Measurements from ENCODE around the gene OTUB2.

Gene OTUB2

DNA sequence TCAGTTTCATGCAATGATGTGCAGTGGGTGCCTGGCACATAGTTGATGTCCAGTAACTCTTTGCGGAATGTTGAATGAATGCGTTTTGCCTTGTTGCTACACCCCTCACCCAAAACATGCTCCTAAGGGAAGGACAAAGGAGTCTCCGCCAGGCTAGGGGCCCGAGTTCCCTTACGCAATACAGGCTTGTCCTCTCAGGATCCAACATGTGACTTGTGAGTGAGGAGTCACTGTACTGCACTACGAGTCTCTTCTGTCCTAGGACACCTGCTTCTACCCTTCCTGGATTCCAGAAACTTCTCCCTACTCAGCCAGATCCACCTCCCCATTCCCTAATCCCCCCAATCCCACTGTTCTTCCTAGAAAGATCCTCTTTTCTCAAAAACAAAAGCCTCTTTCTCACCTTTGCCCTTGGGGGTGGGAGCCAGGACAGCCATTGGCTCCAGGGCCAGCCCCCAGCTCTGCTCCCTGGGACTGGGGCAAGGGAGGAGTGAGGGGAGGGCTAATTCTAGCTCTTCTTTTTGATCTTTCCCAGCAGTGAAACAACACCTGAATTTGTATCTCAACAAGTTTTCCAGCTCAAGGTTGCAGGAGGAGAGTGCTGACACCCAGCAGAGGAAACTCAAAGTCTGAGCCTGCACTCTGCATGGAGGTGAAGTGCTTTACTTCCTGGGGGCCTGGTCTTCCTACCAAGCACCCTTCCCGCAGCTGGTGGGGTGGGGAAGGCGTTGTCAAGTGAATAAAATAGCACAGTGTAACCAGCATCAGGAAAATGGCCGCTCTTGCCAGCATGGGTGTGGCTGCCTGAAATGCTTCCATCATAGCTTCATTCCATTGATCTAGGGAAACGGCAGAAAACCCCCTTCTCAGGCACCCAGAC lies 3.4 kb upstream of the OTUB2 start:
- no peak for DNase-seq

GRCh38 chr14:94024549-94024948 lies 1.6 kb upstream of the OTUB2 start:
- DNase-seq = no peak

DNA sequence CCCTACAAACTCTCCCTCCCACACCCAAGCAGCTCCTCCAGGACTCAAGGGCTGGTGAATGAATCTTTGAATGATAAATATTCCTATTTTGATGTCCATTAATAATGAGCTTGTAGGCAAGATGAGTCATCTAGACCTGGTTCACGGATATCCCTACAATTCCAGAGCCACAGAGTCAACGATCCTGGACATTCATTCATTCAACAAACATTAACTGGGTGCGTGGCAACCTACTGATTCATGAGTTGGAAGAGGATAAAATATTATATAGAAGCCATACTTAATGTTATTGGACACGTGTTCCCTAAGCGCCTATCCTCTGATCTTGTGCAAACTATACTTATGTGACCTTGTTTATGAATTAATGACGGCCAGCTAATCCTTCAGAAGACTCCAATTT lies 420 bp upstream of the OTUB2 start:
- no peak for DNase-seq

- DNase-seq = no peak
These were observed 839 bp downstream of the OTUB2 start for GRCh38 chr14:94026889-94027469.

DNA sequence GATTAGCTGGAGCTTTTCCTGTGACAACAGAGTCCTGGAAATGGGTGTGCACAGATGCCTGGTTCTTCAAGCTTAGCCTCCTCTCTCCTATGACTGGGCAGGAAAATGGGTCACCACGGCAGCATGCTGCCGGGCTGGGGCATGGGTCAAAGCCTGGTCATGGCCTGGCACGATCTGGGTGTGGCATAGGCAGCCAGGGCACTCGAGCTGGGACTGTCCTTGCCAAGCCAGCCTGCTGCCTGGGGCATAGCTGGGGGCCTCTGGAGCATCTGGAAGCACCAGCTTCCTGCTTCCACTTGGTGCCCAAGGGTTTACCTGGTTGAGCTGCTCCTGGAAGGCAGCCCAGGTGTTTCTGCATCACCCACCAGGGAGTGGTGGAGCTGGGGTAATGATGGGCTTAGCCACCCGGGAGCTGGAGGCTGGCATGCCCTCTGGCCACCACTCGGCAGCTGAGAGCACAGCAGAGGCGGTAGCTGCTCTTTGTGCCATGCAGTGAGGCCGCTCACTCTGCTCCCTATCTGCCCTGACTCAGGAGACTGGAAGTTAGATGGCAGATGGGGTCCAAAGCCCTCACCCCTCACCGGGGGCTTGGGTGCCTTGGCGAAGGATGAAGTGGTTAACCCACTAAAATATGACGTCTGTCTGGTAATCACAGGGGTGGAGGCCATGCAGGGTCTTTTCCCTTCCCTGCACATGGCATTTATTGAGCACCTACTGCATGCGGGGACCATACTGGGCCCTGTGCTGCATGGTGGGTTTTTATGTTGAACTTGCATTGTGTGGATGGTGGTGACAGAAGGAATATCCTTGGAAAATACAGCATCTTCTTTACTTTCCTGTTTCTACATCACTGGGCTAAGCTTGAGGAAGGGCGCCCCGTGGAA lies 1.7 kb downstream of the OTUB2 start:
- DNase-seq = no peak

- DNase-seq = no peak
These were observed 2.3 kb downstream of the OTUB2 start for GRCh38 chr14:94028450-94028826.

DNA sequence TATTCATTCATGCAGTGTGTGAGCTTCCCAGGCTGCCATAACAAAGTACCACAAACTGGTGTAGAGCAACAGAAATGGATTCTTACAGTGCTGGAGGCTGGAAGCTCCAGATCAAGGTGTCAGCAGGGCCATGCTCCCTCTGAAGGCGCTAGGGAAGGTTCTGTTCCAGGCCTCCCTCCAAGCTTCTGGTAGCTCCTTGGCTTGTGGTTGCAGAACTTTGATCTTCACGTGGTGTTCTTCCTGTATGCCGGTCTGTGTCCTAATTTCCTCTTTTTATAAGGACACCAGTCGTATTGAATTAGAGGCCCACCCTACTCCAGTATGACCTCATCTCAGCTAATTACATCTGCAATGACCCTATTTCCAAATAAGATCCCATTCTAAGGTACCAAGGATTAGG lies 3.1 kb downstream of the OTUB2 start:
- no peak for DNase-seq

- DNase-seq = no peak
These were observed 3.6 kb downstream of the OTUB2 start for GRCh38 chr14:94029671-94030203.

DNA sequence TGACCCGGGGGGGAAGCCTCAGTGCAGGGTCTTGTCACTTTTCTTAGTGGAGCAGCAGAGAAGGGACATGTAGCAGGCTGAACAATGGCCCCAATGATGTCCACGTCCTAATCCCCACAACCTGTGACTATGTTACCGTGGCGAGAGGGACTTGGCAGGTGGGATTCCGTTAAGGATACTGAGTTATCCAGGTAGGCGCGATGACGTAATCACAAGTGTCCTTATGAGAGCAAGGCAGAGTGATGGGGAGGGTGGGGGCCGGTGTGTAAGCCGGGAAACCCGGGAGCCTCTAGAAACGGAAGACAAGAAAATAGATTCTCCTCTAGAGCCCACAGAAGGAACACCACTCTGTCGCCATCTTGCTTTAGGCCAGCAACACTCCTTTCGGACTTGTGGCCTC lies 4.4 kb downstream of the OTUB2 start:
- DNase-seq = no peak

DNA sequence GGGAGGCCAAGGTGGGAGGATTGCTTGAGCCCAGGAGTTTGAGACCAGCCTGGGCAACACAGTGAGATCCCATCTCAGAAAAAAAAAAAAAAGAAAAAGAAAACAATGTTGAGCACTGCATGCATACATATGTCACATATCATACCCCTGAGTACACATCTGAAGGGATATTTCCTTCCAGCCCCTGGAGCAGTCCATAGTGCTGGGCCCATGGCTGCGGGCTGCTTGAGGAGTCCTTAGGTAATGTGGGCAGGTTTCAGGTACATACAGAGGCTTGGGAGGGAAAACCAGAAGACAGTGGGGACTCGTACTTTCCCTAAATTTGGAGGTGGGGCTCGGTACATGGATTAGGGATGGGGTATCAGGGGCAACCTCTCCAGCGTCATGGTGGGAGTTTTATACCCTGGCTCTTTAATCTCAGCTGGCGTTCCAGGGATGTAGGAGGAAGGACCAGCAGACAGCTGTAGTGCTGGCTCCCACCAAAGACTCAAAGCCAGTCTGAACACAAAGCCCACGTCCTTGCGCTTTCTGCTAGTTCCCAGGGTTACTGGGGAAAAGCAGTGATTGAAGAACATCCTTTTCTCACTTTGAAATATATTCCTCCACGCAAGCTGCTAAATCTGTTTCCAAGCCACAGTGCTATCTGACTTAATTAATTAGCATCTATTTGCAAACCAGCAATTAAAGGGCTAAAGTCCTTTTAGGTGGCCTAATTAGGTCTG lies 5.2 kb downstream of the OTUB2 start:
- no peak for DNase-seq

GRCh38 chr14:94031883-94032279 lies 5.7 kb downstream of the OTUB2 start:
- no peak for DNase-seq

GRCh38 chr14:94034886-94035285 lies 8.7 kb downstream of the OTUB2 start:
- DNase-seq = no peak

DNA sequence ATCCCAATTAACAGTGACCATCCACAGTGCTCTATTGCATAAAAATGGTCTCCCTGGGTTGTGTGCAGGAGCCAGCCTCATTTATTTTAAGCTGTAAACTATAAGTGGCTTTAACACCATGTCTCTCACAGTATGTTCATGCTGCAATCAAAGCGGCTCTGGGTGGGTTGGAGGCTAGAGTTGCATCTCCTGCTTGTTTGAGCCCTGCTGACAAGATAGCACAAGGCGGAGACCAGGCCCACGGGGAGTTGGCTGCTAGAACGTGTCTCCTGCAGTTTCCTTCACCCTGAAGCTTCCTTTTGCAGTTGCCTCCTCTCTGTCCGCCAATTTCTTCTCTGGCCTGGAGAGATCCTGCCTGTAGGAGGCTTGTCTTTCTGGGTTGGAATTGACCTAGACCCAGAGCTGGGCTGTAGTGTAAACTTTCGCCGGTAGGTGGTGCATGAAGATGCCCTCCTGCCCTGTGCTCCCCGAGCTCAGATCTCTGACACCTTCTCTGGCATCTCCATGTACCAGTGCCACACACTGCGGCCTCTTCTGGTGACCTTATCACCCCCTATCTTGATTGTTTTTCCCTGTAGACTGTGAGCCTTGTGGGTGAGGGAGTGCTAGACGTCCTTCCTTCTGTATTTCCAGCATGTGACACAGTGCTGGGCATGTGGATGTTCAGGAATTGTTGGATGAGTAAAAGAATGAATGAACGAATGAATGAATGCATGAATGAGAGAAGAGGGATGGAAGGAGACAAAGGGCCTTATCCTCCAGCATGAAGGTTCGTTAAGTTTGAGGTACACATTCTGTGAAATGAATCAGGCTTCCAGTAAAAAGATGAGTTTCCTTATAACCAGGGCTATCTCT lies 10.4 kb downstream of the OTUB2 start:
- DNase-seq = no peak

- no peak for DNase-seq
These were observed 11.8 kb downstream of the OTUB2 start for GRCh38 chr14:94037954-94038353.

DNA sequence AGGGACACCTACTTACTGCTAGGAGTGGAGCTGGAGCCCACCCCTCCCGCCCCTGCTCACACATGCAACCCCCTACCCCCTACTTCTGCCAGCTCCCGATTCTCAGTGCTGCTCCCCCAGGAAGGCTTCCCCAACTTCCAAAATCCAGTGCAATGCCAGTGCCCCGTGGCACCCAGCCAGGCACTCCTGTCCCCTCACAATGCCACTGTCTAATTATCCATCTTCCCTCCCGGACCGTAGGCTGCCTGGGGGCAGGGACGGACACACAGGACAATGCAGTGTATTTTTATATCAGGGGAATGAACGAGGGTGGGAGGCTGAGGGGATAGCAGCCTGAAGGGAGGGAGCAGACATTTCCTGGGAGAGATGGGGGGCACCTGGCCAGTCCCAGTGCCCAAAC lies 12.4 kb downstream of the OTUB2 start:
- no peak for DNase-seq

- DNase-seq = no peak
These were observed 12.9 kb downstream of the OTUB2 start for GRCh38 chr14:94038921-94039629.

DNA sequence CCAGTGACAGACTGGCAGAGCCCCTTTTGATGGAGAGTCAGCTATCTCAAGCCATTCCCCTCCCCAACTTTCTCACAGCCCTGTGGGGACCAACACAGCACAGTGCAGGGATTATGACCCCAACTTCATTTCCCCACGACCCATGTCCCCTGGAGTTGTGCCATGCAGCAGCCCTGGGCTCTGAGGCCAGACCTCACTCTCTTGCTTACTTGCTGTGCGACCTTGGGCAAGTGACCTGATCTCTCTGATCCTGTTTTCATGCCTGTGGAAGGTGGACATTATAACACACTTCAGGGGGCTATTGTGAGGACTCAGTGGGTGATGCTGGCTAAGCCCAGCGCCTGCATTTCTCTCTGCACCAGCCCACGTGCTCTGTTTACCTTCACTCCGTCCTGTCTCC lies 14.1 kb downstream of the OTUB2 start:
- no peak for DNase-seq

DNA sequence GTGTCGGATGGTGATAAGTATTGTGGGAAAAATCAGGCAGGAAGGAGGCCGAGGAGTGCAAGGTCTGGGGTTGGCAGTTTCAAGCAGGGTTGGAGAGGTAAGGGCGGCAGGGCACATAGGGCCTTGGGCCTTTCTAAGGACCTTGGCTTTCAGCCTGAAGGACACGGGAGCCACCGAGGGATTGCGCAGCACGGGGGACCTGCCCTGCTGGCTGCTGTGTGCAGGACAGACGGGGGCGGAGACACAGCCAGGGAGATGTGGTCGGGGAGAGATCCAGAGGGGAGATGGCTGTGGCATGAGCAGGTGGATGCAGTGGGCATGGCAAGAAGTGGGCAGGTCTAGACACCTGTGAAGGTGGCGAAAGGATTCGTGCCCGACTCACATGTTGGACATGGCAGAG lies 14.7 kb downstream of the OTUB2 start:
- DNase-seq = no peak

DNA sequence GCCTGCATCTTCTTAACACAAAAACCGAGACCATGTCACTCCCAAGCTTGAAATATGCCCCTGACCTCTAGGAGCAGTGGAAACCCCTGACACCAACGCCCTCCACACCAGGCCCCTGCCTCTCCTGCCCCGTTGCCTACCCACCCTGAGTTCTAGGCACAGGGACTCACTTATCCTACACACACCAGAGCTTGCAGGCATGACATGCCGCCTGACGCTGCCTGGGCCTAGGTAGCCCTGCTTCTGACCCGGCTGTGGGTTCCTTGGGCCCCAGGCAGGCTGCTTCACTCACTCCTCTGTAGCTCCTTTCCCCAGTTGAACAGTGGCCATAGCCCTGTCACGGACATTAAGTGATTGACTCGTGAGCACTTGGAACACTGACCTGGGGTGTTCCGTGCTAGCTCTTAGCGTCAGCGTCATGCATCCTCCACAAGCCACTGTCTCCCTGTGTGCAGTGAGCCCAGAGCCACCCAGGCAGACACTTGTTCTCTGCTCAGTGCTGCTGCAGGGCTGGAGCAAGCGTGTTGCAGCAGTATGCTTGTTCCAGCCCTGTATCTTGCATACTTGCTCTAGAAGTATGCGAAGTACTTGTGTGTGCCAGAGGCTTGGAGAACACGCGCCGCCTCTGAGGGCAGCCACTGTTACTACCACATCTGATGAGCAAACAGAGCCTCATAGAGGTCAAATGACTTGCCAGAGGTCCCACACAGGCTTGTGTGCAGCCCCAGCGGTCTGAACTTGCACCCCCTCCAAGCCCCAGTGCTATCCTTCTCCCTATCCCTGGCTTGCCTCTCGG lies 15.6 kb downstream of the OTUB2 start:
- no peak for DNase-seq

GRCh38 chr14:94042433-94043091 lies 16.4 kb downstream of the OTUB2 start:
- DNase-seq = no peak

All from NCI-H524 treated with DMSO at 0.1 percent for 48 hours (cell line).